Neural crest cell (in vitro differentiated cells): Measurements from ENCODE around the gene COL23A1. TPM values are rescaled to one million over a fixed set of nuclear protein-coding genes. Genes with fewer than 3 reads are reported as not detected.

Source experiments
- DNase-seq: peaks from one replicate; pipeline ENCODE4 v3.0.0; 2021; ENCODE audit warnings: low read depth, mixed read lengths, low spot score
- H3K27ac Mint-ChIP-seq: one replicate; pipeline ENCODE4 v1.8.0; 2021; ENCODE audit warnings: mild to moderate bottlenecking, mixed read lengths; ENCODE audit not compliant: unreplicated experiment
- H3K27me3 Mint-ChIP-seq: 2 replicates; pipeline ENCODE4 v1.8.0; 2021; ENCODE audit warnings: low read depth, mild to moderate bottlenecking, mixed read lengths
- H3K36me3 Mint-ChIP-seq: 2 replicates; pipeline ENCODE4 v1.8.0; 2021; ENCODE audit warnings: low read depth, mild to moderate bottlenecking, mixed read lengths
- H3K4me1 Mint-ChIP-seq: 2 replicates; pipeline ENCODE4 v1.8.0; 2021; ENCODE audit warnings: mixed read lengths
- H3K4me3 Mint-ChIP-seq: one replicate; pipeline ENCODE4 v1.8.0; 2021; ENCODE audit warnings: mild to moderate bottlenecking, mixed read lengths
- H3K9me3 Mint-ChIP-seq: 2 replicates; pipeline ENCODE4 v1.8.0; 2021; ENCODE audit warnings: mixed read lengths
- total RNA-seq: library from RNA; stranded (reverse); gene quantifications from 2 replicates; pipeline ENCODE4 v1.2.1, GENCODE V29; 2021
- TF ChIP-seq, protein P1 (sequence below): fragments of 200-600 bp; sonication (generic); conservative IDR thresholded peaks from 2 replicates; pipeline ENCODE4 v1.5.0; 2021; ENCODE audit warnings: antibody characterized with exemption, mild to moderate bottlenecking

Gene COL23A1
- total RNA-seq, 1 donor from 2014 or later: 33.7 TPM

DNA sequence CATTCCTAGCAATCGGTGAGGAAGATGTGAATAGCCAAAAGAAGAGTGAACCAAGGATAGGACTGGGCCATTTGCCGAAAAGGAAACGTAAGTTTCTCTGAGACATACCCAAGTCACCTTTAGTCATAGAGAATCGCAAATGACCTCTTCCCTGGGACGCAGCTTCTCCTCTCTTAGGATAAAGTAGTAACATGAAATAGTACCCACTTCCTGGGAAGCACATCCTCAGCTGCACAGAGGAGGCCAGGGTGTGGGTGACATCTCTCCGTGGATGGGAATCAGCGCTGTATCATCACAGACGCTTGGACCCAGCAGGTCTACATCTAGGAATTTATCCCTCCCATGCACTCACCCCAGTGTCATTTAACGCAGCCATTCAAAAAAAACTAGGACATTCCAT lies 236.7 kb downstream of the COL23A1 start:
- DNase-seq: no peak

DNA sequence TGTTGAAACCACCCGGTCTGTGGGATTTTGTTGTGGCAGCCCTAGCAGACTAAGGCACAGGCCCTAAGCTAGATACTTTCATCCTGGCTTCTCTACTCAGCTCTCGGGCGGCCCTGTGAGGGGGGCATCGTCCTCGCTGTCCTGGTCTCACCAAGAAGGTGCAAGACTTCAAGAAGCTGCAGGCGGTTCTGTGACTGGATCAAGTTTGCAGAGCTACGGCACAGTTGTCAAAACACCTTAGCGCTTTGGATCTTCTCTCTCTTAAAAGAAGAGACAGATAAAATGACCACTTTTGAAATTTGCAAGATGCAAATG lies 238.2 kb downstream of the COL23A1 start:
- Mint-ChIP-seq H3K36me3 (no peaks in the 10 kb centered on the region), H3K4me1 (peaks cover 81% of the 10 kb centered on the region), H3K9me3 (no peaks in the 10 kb centered on the region), H3K4me3 (no peak overlapping the region), H3K27me3 (no peaks in the 10 kb centered on the region), H3K27ac (no peak overlapping the region)
- DNase-seq: no peak
- TF ChIP-seq, protein P1, sequence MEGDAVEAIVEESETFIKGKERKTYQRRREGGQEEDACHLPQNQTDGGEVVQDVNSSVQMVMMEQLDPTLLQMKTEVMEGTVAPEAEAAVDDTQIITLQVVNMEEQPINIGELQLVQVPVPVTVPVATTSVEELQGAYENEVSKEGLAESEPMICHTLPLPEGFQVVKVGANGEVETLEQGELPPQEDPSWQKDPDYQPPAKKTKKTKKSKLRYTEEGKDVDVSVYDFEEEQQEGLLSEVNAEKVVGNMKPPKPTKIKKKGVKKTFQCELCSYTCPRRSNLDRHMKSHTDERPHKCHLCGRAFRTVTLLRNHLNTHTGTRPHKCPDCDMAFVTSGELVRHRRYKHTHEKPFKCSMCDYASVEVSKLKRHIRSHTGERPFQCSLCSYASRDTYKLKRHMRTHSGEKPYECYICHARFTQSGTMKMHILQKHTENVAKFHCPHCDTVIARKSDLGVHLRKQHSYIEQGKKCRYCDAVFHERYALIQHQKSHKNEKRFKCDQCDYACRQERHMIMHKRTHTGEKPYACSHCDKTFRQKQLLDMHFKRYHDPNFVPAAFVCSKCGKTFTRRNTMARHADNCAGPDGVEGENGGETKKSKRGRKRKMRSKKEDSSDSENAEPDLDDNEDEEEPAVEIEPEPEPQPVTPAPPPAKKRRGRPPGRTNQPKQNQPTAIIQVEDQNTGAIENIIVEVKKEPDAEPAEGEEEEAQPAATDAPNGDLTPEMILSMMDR: no peak

More for the DNA sequence above, 236.7 kb downstream of the COL23A1 start:
- peak overlapping the region; percentile 29 for H3K27ac Mint-ChIP-seq
- H3K9me3 Mint-ChIP-seq: no peaks in the 10 kb centered on the region
- H3K27me3 Mint-ChIP-seq: no peaks in the 10 kb centered on the region
- no peaks in the 10 kb centered on the region for H3K36me3 Mint-ChIP-seq
- no peak overlapping the region for H3K4me3 Mint-ChIP-seq
- TF ChIP-seq, protein P1: no peak
- peaks cover 89% of the 10 kb centered on the region for H3K4me1 Mint-ChIP-seq

DNA sequence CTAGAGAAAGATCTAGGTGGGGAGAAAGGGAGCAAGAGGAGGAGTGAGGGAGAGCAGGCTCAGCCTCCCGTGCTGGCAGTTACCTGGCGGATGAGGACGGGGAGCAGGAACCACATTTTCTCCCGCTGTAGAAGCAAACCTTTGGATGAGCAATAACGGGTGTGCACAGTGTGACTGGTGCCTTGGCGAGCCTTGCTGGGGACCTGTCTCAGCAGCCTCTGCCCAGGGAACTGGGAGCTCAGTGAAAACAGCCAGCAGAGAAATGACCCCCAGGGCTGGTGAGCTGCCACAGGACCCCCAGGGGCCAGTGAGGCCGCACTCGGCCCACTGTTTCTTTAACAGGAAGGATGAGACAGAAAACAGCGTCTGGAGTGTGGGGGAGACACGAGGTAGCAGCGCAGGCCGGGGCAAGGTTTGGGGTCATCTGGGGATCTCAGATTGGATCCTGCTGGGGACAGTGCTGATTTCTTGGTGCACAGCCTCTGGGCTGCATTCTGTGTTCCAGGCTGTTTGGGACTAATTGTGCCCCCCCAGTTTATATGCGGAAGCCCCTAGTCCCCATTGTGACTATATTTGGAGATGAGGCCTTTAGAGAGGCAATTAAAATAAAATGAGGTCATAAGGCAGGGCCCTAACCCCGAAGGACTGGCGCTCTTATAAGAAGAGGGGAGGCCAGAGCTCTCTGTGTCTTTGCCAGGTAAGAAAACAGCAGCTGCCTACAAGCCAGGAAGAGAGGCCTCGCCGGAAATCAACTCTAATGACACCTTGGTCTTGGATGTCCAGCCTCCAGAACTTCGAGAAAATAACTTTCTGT lies 238.8 kb downstream of the COL23A1 start:
- TF ChIP-seq, protein P1: no peak
- Mint-ChIP-seq H3K27ac (peak overlapping the region; percentile 96), H3K4me3 (peak overlapping the region; percentile 64), H3K4me1 (peaks cover 79% of the 10 kb centered on the region), H3K27me3 (no peaks in the 10 kb centered on the region), H3K36me3 (no peaks in the 10 kb centered on the region), H3K9me3 (no peaks in the 10 kb centered on the region)
- no peak for DNase-seq

DNA sequence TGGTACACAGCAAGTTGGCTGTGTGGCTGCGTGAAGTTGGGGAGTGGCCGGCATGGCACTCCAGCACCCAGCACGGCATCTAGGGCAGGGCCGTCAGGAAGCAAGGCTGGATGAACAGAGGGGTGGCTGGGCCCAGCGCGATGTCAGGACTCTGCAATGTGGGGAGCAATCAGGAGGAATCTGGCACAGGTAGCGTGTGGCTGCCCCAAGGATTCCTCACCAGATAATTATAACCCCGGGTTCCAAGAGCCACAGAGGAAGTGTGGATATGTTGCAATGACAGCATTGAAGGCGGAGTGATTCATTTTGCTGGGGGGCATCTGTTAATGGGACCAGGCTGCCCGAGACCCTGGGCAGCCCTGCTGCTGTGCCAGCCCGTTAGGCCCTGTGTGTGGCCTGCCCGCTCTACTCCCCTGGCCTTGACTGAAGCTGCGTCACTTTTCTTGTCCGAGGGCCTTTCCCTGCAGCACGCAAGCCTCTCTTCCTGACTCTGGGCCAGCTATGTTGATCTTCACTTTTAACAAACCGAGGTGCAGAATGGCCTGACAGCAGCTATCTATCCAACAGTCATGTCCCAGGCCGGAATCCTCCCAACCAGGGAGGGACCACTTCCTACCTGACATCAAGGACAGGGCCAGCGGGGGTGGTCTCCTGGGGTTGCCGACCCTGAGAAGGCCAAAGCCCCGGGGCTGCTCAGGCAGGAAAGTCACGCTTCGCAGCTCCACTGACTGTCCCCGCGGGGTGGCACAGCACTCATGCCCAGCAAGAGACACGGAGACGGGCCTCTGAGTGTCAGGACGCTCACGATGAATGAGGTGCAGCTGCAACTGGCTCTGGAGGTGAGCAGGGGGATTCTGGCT lies 239.6 kb downstream of the COL23A1 start:
- TF ChIP-seq, protein P1: no peak
- peak overlapping the region; percentile 96 for H3K27ac Mint-ChIP-seq
- H3K4me1 Mint-ChIP-seq: peaks cover 72% of the 10 kb centered on the region
- H3K4me3 Mint-ChIP-seq: peak overlapping the region; percentile 64
- no peak for DNase-seq
- no peaks in the 10 kb centered on the region for H3K36me3 Mint-ChIP-seq
- H3K27me3 Mint-ChIP-seq: no peaks in the 10 kb centered on the region
- no peaks in the 10 kb centered on the region for H3K9me3 Mint-ChIP-seq

DNA sequence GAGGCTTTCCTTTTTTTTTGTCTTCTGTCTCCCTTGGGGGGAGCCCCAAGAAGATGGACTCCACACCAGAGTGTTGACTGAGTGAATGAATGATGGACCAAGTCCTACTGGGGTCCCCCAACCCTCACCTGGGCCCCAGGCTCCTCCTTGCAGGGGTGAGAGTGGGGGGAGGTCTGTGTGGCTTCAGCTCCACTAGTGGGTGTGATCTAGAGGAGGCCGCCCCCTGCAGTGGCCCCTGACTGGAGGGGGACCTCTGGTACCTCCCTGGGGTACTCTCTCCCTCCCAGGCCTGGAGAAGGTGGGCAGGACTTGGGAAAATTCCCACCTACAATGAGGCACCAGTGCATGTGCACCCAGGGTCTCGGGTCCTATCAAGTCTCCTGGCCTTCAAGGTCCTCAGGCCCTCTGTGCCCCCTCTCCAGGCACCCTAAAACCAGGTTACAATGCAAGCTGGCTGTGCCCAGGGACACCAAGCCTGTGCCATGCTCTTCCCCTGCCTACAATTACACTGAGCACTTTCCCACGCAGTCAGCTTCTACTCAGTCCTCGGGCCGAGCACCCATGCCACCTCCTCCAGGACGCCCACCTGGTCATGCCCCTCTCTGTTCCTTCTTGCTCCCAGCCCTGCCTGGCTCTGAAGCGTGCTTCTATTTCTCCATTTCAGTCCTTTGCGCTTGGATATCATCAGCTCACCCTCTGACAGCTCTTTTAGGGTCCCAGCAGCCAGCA lies 240.4 kb downstream of the COL23A1 start:
- TF ChIP-seq, protein P1: no peak
- peaks cover 3% of the 10 kb centered on the region for H3K9me3 Mint-ChIP-seq
- H3K4me1 Mint-ChIP-seq: peaks cover 72% of the 10 kb centered on the region
- no peaks in the 10 kb centered on the region for H3K27me3 Mint-ChIP-seq
- H3K4me3 Mint-ChIP-seq: no peak overlapping the region
- peak overlapping the region; percentile 76 for H3K27ac Mint-ChIP-seq
- no peak for DNase-seq
- peaks cover 4% of the 10 kb centered on the region for H3K36me3 Mint-ChIP-seq
